Bronchial epithelial cell (primary cell): Measurements from ENCODE around the gene DUSP7. TPM values are rescaled to one million over a fixed set of nuclear protein-coding genes. Genes with fewer than 3 reads are reported as not detected.

Experiments used
- DNase-seq: peaks from one replicate; pipeline ENCODE4 v3.0.0-alpha.2; 2010; ENCODE audit warnings: low read depth
- FAIRE-seq: peaks from 2 replicates; lab custom pipeline; 2011; peaks lifted over from hg19 to GRCh38; lab: Jason Lieb, UNC
- H3K27me3 ChIP-seq: 2 replicates; pipeline ENCODE4 v1.5.1; 2011; ENCODE audit warnings: low read length; ENCODE audit not compliant: control insufficient read depth, insufficient read depth
- H3K36me3 ChIP-seq: 2 replicates; pipeline ENCODE4 v1.5.1; 2011; ENCODE audit warnings: low read length; ENCODE audit not compliant: control insufficient read depth, insufficient read depth
- H3K4me3 ChIP-seq: 2 replicates; pipeline ENCODE4 v1.5.1; 2011; ENCODE audit warnings: mild to moderate bottlenecking, low read depth, low read length, control low read depth
- total RNA-seq: library from RNA; depleted of rRNA; stranded (reverse); fragments of >200 nt; gene quantifications from 2 replicates; pipeline ENCODE4 v1.2.1, GENCODE V29; 2014
- TF ChIP-seq, protein P1 (sequence below): IDR thresholded peaks from 2 replicates; pipeline ENCODE4 v1.5.1; 2011; ENCODE audit warnings: mild to moderate bottlenecking, moderate library complexity, low read length, control low read depth, inconsistent platforms; ENCODE audit not compliant: insufficient read depth, severe bottlenecking

DUSP7 gene
- total RNA-seq, 1 donor from 2014 or later = 38.2 TPM

DNA sequence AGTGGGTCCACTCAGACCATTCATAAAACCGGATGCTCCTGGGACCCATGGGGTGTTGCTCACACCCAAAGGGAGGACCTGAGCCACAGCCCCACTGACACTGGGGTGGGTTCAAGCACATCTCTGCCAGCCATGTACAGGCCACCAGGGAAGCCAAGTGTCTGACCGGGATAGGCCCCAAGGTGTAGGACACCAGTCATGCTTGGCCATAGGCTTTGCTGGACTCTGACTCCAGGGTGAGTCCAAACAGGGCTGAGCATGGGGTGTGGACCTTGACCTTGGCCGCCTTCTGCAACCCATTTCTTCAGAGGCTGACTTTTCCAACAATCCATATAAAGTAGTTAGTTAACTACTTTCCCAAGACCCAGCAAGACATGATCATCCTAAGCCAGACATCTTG, 31.4 kb upstream of the DUSP7 start:
- Histone ChIP-seq H3K36me3 (no peaks in the 10 kb centered on the region), H3K4me3 (no peak overlapping the region), H3K27me3 (no peaks in the 10 kb centered on the region)
- DNase-seq = no peak
- FAIRE-seq = no peak
- TF ChIP-seq, protein P1, sequence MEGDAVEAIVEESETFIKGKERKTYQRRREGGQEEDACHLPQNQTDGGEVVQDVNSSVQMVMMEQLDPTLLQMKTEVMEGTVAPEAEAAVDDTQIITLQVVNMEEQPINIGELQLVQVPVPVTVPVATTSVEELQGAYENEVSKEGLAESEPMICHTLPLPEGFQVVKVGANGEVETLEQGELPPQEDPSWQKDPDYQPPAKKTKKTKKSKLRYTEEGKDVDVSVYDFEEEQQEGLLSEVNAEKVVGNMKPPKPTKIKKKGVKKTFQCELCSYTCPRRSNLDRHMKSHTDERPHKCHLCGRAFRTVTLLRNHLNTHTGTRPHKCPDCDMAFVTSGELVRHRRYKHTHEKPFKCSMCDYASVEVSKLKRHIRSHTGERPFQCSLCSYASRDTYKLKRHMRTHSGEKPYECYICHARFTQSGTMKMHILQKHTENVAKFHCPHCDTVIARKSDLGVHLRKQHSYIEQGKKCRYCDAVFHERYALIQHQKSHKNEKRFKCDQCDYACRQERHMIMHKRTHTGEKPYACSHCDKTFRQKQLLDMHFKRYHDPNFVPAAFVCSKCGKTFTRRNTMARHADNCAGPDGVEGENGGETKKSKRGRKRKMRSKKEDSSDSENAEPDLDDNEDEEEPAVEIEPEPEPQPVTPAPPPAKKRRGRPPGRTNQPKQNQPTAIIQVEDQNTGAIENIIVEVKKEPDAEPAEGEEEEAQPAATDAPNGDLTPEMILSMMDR = no peak

DNA sequence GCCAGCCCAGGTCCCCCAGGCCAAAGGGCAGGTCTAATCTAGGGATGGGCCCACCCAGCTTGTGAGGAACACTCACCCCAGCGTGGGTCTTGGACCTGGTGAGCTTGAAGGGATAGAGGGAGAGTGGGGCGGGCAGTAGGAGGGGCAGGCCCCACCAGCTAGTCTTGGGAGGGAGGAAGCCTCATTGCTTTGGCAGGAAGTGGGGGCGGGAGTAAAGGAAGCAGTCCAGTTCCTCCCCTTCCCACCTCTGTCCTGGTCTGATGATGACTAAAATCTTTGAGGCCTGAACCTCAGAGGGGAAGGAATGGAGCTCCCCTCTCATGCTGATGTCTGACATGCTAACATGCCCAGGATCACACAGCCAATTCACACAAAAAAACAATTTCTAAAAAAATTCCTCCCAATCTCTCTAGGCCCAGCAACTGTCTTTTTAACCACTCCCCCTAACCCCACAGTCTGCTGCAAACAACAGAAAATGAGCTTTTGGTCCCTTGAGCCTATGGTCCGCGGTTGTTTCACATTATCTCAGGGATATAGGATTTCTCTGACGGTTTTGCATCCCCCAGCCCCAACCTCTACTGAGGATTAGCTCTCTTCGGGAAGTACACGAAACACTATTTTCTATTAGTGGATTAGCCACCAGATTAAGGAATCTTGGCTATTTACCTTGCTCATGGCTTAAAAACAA, 30.7 kb upstream of the DUSP7 start:
- TF ChIP-seq, protein P1 = no peak
- FAIRE-seq = no peak
- DNase-seq = no peak
- no peak overlapping the region for H3K4me3 ChIP-seq
- no peaks in the 10 kb centered on the region for H3K36me3 ChIP-seq
- no peaks in the 10 kb centered on the region for H3K27me3 ChIP-seq

DNA sequence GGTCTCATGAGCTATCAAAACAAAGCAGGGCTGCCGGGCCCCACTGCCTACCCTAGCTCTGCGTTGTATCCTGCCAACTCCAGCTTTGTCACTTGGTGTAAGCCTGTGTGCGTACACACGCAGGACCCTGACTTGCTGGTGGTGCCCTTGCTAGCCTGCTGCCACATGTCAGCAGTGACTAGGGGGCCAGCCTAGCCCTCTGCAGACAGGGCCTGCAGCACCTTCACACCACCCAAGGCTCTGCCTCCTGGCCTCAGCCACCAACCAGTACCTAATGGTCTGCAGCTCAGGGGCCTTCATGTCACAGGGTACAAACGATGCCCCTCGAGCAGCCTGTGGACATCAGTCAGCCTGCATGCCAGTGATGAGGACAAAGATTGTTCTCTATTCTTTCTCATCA, 30.1 kb upstream of the DUSP7 start:
- Histone ChIP-seq H3K27me3 (no peaks in the 10 kb centered on the region), H3K36me3 (no peaks in the 10 kb centered on the region), H3K4me3 (no peak overlapping the region)
- DNase-seq (no peak), FAIRE-seq (peak; percentile 36)
- TF ChIP-seq, protein P1 = no peak

DNA sequence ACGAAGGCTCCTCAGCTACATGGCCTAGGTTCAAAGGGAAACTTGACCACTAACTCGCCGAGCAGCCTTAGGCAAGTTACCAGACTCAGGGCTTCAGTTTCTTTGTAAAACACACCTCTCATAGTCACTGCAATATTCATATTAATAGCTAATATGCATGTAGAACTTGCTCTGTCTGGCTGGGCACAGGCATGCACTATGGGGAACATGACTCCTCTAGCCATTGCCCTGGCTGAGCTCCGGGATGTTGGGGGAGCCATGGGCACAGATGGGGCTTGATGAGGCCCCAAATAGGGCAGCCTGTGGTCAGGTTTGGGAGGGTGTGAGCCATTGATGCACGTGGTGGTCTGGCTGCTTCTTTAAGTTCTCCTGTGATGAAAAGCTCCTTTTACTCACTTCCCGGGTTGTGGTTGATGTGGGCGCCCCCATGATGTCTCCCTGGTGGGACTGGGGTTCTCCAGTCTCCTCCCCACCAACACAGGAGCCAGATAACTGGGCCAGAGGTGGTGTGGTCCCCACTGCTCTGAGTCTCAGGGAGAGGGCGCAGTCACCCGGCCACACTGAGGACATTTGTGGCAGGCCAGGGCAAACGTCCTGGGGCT, 29.4 kb upstream of the DUSP7 start:
- DNase-seq (no peak), FAIRE-seq (no peak)
- Histone ChIP-seq H3K36me3 (no peaks in the 10 kb centered on the region), H3K27me3 (no peaks in the 10 kb centered on the region), H3K4me3 (no peak overlapping the region)
- TF ChIP-seq, protein P1 = no peak

DNA sequence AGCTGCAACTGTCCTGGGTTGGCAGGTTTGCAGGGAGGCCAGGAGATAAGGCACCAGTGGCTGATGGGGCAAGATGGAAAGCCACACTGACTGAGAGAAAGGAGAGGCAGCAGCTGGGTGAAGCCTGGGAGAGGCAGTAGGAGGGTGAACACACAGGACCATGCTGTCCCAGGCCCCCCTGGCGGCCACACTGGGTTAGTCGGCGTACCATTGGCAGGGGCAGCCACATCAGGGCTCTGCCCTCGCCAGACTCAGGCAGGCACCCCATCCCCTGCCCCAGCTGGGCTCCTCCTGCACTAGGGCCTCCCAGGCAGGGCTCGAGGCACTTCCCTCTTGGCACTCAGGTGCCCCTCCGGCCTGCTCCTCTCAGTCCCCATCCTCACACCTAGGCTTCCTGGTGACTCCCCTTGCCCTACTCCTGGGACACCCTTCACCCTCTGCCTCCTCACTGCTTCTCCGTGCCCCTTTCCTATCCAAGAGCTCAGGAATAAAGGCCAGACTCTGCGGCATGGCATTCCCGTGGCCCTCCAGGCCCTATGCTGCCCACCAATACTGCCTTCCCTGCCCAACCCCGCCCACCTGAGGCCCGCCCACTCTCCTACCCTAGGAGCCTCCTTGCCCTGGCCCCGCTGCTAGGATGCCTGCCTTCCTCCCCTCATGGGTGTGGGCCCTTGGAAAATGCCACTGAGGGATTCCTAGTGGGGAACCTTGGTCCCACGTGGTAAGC, 28.7 kb upstream of the DUSP7 start:
- H3K4me3 ChIP-seq = no peak overlapping the region
- DNase-seq = no peak
- no peak for FAIRE-seq
- H3K36me3 ChIP-seq = no peaks in the 10 kb centered on the region
- H3K27me3 ChIP-seq = no peaks in the 10 kb centered on the region
- TF ChIP-seq, protein P1 = no peak
